ENCODE data around the gene SRSF5.

DNA sequence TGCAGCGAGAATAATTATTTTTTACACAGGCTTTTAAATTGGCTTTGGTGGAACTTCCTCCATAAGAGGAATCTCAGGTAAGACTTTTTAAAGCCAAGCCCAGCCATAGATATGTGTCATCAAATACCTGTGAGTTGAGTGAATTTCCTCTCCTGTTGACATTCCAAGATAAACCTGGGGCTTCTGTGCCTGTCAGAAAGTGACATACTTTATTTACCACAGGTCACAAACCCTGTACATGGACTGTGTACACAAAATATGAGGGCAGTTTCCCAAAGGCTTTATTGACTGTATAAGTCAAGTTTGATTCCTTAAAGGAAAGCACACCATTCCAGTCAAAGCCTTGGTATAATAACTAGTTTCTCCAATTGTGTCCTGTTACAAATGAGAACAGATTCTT is 25.9 kb upstream of the SRSF5 start:
- no peak for TF ChIP-seq GABPB1 (CRISPR knock-in tag; IDR thresholded peaks at IDR 0.05)
- TF ChIP-seq, protein P1, sequence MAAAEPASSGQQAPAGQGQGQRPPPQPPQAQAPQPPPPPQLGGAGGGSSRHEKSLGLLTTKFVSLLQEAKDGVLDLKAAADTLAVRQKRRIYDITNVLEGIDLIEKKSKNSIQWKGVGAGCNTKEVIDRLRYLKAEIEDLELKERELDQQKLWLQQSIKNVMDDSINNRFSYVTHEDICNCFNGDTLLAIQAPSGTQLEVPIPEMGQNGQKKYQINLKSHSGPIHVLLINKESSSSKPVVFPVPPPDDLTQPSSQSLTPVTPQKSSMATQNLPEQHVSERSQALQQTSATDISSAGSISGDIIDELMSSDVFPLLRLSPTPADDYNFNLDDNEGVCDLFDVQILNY (CRISPR knock-in tag; IDR thresholded peaks at IDR 0.05): no peak
- TF ChIP-seq, protein P2, sequence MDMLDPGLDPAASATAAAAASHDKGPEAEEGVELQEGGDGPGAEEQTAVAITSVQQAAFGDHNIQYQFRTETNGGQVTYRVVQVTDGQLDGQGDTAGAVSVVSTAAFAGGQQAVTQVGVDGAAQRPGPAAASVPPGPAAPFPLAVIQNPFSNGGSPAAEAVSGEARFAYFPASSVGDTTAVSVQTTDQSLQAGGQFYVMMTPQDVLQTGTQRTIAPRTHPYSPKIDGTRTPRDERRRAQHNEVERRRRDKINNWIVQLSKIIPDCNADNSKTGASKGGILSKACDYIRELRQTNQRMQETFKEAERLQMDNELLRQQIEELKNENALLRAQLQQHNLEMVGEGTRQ (CRISPR knock-in tag; IDR thresholded peaks at IDR 0.05): no peak
- TF ChIP-seq, protein P3, sequence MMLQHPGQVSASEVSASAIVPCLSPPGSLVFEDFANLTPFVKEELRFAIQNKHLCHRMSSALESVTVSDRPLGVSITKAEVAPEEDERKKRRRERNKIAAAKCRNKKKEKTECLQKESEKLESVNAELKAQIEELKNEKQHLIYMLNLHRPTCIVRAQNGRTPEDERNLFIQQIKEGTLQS (CRISPR knock-in tag; conservative IDR thresholded peaks at IDR 0.05): no peak
- TF ChIP-seq RELA (CRISPR knock-in tag; IDR thresholded peaks at IDR 0.05; ENCODE audit: borderline replicate concordance): no peak
- TF ChIP-seq, protein P4, sequence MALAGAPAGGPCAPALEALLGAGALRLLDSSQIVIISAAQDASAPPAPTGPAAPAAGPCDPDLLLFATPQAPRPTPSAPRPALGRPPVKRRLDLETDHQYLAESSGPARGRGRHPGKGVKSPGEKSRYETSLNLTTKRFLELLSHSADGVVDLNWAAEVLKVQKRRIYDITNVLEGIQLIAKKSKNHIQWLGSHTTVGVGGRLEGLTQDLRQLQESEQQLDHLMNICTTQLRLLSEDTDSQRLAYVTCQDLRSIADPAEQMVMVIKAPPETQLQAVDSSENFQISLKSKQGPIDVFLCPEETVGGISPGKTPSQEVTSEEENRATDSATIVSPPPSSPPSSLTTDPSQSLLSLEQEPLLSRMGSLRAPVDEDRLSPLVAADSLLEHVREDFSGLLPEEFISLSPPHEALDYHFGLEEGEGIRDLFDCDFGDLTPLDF (CRISPR knock-in tag; IDR thresholded peaks at IDR 0.05): no peak
- no peak for TF ChIP-seq ESRRA (CRISPR knock-in tag; IDR thresholded peaks at IDR 0.05; ENCODE audit: borderline replicate concordance)
- TF ChIP-seq, protein P5, sequence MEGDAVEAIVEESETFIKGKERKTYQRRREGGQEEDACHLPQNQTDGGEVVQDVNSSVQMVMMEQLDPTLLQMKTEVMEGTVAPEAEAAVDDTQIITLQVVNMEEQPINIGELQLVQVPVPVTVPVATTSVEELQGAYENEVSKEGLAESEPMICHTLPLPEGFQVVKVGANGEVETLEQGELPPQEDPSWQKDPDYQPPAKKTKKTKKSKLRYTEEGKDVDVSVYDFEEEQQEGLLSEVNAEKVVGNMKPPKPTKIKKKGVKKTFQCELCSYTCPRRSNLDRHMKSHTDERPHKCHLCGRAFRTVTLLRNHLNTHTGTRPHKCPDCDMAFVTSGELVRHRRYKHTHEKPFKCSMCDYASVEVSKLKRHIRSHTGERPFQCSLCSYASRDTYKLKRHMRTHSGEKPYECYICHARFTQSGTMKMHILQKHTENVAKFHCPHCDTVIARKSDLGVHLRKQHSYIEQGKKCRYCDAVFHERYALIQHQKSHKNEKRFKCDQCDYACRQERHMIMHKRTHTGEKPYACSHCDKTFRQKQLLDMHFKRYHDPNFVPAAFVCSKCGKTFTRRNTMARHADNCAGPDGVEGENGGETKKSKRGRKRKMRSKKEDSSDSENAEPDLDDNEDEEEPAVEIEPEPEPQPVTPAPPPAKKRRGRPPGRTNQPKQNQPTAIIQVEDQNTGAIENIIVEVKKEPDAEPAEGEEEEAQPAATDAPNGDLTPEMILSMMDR (IDR thresholded peaks at IDR 0.05): no peak
- TF ChIP-seq ETV6 (CRISPR knock-in tag; IDR thresholded peaks at IDR 0.05): no peak
- TF ChIP-seq, protein P6, sequence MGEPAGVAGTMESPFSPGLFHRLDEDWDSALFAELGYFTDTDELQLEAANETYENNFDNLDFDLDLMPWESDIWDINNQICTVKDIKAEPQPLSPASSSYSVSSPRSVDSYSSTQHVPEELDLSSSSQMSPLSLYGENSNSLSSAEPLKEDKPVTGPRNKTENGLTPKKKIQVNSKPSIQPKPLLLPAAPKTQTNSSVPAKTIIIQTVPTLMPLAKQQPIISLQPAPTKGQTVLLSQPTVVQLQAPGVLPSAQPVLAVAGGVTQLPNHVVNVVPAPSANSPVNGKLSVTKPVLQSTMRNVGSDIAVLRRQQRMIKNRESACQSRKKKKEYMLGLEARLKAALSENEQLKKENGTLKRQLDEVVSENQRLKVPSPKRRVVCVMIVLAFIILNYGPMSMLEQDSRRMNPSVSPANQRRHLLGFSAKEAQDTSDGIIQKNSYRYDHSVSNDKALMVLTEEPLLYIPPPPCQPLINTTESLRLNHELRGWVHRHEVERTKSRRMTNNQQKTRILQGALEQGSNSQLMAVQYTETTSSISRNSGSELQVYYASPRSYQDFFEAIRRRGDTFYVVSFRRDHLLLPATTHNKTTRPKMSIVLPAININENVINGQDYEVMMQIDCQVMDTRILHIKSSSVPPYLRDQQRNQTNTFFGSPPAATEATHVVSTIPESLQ (CRISPR knock-in tag; IDR thresholded peaks at IDR 0.05): no peak
